SK-N-SH (cell line): ENCODE data around the gene GSE1. TPM values are rescaled to one million over a fixed set of nuclear protein-coding genes. Genes with fewer than 3 reads are reported as not detected.

Experiments used
- CHD2 ChIP-seq: fragments of 150-350 bp; IDR thresholded peaks from 2 replicates; pipeline ENCODE4 v1.6.1; 2018; ENCODE audit warnings: low read length; ENCODE audit not compliant: partially characterized antibody
- ELF1 ChIP-seq: IDR thresholded peaks from 2 replicates; pipeline ENCODE4 v1.4.0; 2012
- EP300 ChIP-seq, 2 experiments: IDR thresholded peaks; 2 replicates each; pipeline versions ENCODE4 v1.4.0 to v1.6.1; 2012; ENCODE audit warnings: borderline replicate concordance in 1 of 2, low read depth in 1 of 2, low read length in 1 of 2
- EZH2phosphoT487 ChIP-seq: fragments of 200-600 bp; sonication (generic); IDR thresholded peaks from 2 replicates; pipeline ENCODE4 v1.6.1; 2017; ENCODE audit warnings: low read depth, mixed run types, mild to moderate bottlenecking, antibody characterized with exemption, moderate library complexity, borderline replicate concordance
- FOSL2 ChIP-seq: IDR thresholded peaks from 2 replicates; pipeline ENCODE4 v1.4.0; 2012; ENCODE audit warnings: low read depth, mild to moderate bottlenecking, moderate library complexity, borderline replicate concordance
- FOXJ3 ChIP-seq: sonication (generic); formaldehyde crosslinking; IDR thresholded peaks from 2 replicates; pipeline ENCODE4 v1.5.1; 2020; ENCODE audit warnings: mild to moderate bottlenecking, missing genetic modification reagents
- GABPA ChIP-seq: IDR thresholded peaks from 2 replicates; pipeline ENCODE4 v1.4.0; 2012; ENCODE audit warnings: low read depth, mild to moderate bottlenecking
- JUND ChIP-seq: IDR thresholded peaks from 2 replicates; pipeline ENCODE4 v1.4.0; 2012
- MEF2A ChIP-seq: IDR thresholded peaks from 2 replicates; pipeline ENCODE4 v1.4.0; 2012; ENCODE audit warnings: low read depth, borderline replicate concordance
- MXI1 ChIP-seq: IDR thresholded peaks from 2 replicates; pipeline ENCODE4 v1.6.1; 2012; ENCODE audit warnings: mild to moderate bottlenecking, low read depth, low read length, improper control_type of control experiment
- NFIC ChIP-seq: IDR thresholded peaks from 2 replicates; pipeline ENCODE4 v1.4.0; 2012; ENCODE audit warnings: borderline replicate concordance
- NRF1 ChIP-seq: IDR thresholded peaks from 2 replicates; pipeline ENCODE4 v1.6.1; 2012; ENCODE audit warnings: low read depth, mild to moderate bottlenecking, low read length
- POLR2AphosphoS5 ChIP-seq: IDR thresholded peaks from 2 replicates; pipeline ENCODE4 v1.6.1; 2012; ENCODE audit warnings: low read depth, low read length
- RCOR1 ChIP-seq: fragments of 150-350 bp; IDR thresholded peaks from 2 replicates; pipeline ENCODE4 v1.6.1; 2017; ENCODE audit warnings: antibody characterized with exemption, low read length
- RXRA ChIP-seq: IDR thresholded peaks from 2 replicates; pipeline ENCODE4 v1.4.0; 2012; ENCODE audit warnings: low read depth, mild to moderate bottlenecking, borderline replicate concordance
- SIN3A ChIP-seq: IDR thresholded peaks from 2 replicates; pipeline ENCODE4 v1.6.1; 2012; ENCODE audit warnings: low read depth, mild to moderate bottlenecking, low read length, moderate library complexity, borderline replicate concordance
- SMC3 ChIP-seq: IDR thresholded peaks from 2 replicates; pipeline ENCODE4 v1.6.1; 2012; ENCODE audit warnings: low read depth, low read length, improper control_type of control experiment
- TAF1 ChIP-seq: IDR thresholded peaks from 2 replicates; pipeline ENCODE4 v1.6.1; 2012; ENCODE audit warnings: low read depth, mild to moderate bottlenecking, low read length, moderate library complexity, borderline replicate concordance
- TCF12 ChIP-seq: IDR thresholded peaks from 2 replicates; pipeline ENCODE4 v1.4.0; 2012
- TEAD4 ChIP-seq: IDR thresholded peaks from 2 replicates; pipeline ENCODE4 v1.4.0; 2012; ENCODE audit warnings: mild to moderate bottlenecking, borderline replicate concordance; ENCODE audit not compliant: insufficient read depth
- YY1 ChIP-seq: IDR thresholded peaks from 2 replicates; pipeline ENCODE4 v1.4.0; 2012; ENCODE audit warnings: low read depth, mild to moderate bottlenecking
- polyA plus RNA-seq, 3 experiments: library from polyadenylated mRNA; depleted of rRNA; stranded (reverse); fragments of >200 nt; gene quantifications; 2 replicates each; pipeline ENCODE4 v1.2.3, GENCODE V29; 2012
- TF ChIP-seq, protein P1 (sequence below): fragments of 150-350 bp; IDR thresholded peaks from 2 replicates; pipeline ENCODE4 v1.6.1; 2017; ENCODE audit warnings: antibody characterized with exemption, low read length, low read depth, borderline replicate concordance
- TF ChIP-seq, protein P2 (sequence below): IDR thresholded peaks from 2 replicates; pipeline ENCODE4 v1.4.0; 2012; ENCODE audit warnings: low read depth
- TF ChIP-seq, protein P3 (sequence below): fragments of 150-350 bp; IDR thresholded peaks from 2 replicates; pipeline ENCODE4 v1.6.1; 2016; ENCODE audit warnings: mild to moderate bottlenecking, low read depth, low read length
- TF ChIP-seq, protein P4 (sequence below): IDR thresholded peaks from 2 replicates; pipeline ENCODE4; 2012
- TF ChIP-seq, protein P5 (sequence below): IDR thresholded peaks from 2 replicates; pipeline ENCODE4 v1.4.0; 2012; ENCODE audit warnings: low read depth, borderline replicate concordance
- TF ChIP-seq, protein P6 (sequence below): IDR thresholded peaks from 2 replicates; pipeline ENCODE4 v1.4.0; 2012; ENCODE audit warnings: low read depth, borderline replicate concordance

GSE1 gene
- polyA plus RNA-seq, 1 of the 3 experiments (the other 2 are of a cell fraction): 26.5 TPM

DNA sequence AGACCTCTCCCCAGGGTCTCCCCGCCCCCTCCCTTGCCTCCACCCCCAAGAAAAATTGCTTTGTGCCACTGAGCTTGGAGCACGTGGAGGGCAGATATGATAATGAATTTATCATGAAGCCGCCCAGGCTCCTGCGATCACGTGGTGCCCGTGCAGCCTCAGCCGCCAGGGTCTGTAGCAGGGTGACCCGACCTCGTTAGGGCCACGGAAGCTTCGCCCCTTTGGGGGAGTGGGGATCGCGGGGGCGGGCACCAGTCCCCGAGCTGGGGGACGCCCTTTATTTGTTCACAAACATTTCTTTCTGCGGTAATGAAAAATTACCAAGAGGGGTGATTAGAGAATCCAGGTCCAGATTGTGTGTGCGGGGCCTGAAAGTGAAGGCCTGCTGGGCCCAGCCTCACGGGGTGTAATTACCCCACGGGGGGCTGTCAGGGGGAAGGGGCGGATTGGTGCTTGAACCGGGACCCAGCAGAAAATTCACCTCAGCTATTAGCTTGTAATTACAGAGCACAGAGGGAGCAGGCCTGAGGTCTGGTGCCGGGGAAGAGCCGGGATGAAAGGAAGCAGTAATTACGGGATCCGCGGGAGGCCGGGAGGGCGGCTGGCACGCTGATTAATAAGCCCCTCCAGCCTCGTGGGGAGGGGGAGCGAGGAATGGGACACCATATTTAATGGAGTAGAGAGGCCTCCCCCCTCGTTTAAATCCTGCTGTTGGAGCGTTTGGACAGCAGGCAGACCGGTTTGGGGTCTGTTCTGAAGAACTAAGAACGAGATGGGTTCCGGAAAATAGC lies 13.3 kb downstream of the GSE1 start (continued):
- no peak for TF ChIP-seq SIN3A
- no peak for TF ChIP-seq NRF1
- TF ChIP-seq, protein P1, sequence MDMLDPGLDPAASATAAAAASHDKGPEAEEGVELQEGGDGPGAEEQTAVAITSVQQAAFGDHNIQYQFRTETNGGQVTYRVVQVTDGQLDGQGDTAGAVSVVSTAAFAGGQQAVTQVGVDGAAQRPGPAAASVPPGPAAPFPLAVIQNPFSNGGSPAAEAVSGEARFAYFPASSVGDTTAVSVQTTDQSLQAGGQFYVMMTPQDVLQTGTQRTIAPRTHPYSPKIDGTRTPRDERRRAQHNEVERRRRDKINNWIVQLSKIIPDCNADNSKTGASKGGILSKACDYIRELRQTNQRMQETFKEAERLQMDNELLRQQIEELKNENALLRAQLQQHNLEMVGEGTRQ: peak; percentile 43; the same call in 1 of the 2 replicates
- TF ChIP-seq, protein P2, sequence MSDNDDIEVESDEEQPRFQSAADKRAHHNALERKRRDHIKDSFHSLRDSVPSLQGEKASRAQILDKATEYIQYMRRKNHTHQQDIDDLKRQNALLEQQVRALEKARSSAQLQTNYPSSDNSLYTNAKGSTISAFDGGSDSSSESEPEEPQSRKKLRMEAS: 0 out of 2 replicates have a peak, but pooled peaks have one; percentile 48
- TF ChIP-seq YY1: no peak
- TF ChIP-seq, protein P3, sequence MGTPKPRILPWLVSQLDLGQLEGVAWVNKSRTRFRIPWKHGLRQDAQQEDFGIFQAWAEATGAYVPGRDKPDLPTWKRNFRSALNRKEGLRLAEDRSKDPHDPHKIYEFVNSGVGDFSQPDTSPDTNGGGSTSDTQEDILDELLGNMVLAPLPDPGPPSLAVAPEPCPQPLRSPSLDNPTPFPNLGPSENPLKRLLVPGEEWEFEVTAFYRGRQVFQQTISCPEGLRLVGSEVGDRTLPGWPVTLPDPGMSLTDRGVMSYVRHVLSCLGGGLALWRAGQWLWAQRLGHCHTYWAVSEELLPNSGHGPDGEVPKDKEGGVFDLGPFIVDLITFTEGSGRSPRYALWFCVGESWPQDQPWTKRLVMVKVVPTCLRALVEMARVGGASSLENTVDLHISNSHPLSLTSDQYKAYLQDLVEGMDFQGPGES: no peak
- TF ChIP-seq, protein P4, sequence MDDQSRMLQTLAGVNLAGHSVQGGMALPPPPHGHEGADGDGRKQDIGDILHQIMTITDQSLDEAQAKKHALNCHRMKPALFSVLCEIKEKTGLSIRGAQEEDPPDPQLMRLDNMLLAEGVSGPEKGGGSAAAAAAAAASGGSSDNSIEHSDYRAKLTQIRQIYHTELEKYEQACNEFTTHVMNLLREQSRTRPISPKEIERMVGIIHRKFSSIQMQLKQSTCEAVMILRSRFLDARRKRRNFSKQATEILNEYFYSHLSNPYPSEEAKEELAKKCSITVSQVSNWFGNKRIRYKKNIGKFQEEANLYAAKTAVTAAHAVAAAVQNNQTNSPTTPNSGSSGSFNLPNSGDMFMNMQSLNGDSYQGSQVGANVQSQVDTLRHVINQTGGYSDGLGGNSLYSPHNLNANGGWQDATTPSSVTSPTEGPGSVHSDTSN: no peak
- TF ChIP-seq TCF12: no peak
- TF ChIP-seq POLR2AphosphoS5: no peak
- TF ChIP-seq TAF1: no peak
- TF ChIP-seq EZH2phosphoT487: no peak
- TF ChIP-seq JUND: no peak
- peak in 1 of 2 experiments; percentile 59; a peak in 2 of 4 replicates for TF ChIP-seq EP300 (IDR thresholded peaks at IDR 0.05; ENCODE audit: borderline replicate concordance in 1 of 2, low read depth in 1 of 2, low read length in 1 of 2)
- TF ChIP-seq FOSL2: no peak
- TF ChIP-seq, protein P5, sequence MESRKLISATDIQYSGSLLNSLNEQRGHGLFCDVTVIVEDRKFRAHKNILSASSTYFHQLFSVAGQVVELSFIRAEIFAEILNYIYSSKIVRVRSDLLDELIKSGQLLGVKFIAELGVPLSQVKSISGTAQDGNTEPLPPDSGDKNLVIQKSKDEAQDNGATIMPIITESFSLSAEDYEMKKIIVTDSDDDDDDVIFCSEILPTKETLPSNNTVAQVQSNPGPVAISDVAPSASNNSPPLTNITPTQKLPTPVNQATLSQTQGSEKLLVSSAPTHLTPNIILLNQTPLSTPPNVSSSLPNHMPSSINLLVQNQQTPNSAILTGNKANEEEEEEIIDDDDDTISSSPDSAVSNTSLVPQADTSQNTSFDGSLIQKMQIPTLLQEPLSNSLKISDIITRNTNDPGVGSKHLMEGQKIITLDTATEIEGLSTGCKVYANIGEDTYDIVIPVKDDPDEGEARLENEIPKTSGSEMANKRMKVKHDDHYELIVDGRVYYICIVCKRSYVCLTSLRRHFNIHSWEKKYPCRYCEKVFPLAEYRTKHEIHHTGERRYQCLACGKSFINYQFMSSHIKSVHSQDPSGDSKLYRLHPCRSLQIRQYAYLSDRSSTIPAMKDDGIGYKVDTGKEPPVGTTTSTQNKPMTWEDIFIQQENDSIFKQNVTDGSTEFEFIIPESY: no peak
- peak; percentile 28 for TF ChIP-seq CHD2
- no peak for TF ChIP-seq SMC3
- peak; percentile 95 for TF ChIP-seq MXI1
- TF ChIP-seq ELF1: no peak
- TF ChIP-seq RXRA: no peak
- no peak for TF ChIP-seq MEF2A
- TF ChIP-seq RCOR1: peak; percentile 34; the same call in 1 of the 2 replicates
- TF ChIP-seq TEAD4: no peak
- TF ChIP-seq, protein P6, sequence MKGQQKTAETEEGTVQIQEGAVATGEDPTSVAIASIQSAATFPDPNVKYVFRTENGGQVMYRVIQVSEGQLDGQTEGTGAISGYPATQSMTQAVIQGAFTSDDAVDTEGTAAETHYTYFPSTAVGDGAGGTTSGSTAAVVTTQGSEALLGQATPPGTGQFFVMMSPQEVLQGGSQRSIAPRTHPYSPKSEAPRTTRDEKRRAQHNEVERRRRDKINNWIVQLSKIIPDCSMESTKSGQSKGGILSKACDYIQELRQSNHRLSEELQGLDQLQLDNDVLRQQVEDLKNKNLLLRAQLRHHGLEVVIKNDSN: peak; percentile 71; the same call in 1 of the 2 replicates
- TF ChIP-seq NFIC: no peak
- TF ChIP-seq FOXJ3 (CRISPR knock-in tag): no peak
- no peak for TF ChIP-seq GABPA
- TF ChIP-seq, all 33 proteins: peak for 8
